DOHH2 (cell line): ENCODE data around the gene LRP10.

ENCODE experiments used
- H3F3A ChIP-seq: fragments of 200-600 bp; sonication (generic), shearing (Covaris generic); 2 replicates; pipeline ENCODE4 v1.6.0; 2016; ENCODE audit warnings: antibody characterized with exemption, mild to moderate bottlenecking; ENCODE audit not compliant: control insufficient read depth, insufficient read depth
- H3K27ac ChIP-seq: fragments of 200-600 bp; sonication (generic); 2 replicates; pipeline ENCODE4 v1.5.1; 2014; ENCODE audit warnings: low read depth, mild to moderate bottlenecking, low read length, moderate library complexity
- H3K27me3 ChIP-seq: fragments of 200-600 bp; sonication (generic); 2 replicates; pipeline ENCODE4 v1.6.1; 2014; ENCODE audit warnings: mild to moderate bottlenecking, low read length, mixed read lengths; ENCODE audit not compliant: control insufficient read depth
- H3K36me3 ChIP-seq: fragments of 200-600 bp; sonication (generic); 2 replicates; pipeline ENCODE4 v1.6.1; 2014; ENCODE audit warnings: mild to moderate bottlenecking, low read length, moderate library complexity, mixed read lengths; ENCODE audit not compliant: control insufficient read depth
- H3K4me1 ChIP-seq: fragments of 200-600 bp; sonication (generic); 2 replicates; pipeline ENCODE4 v1.6.1; 2014; ENCODE audit warnings: mild to moderate bottlenecking, low read length, mixed read lengths; ENCODE audit not compliant: control insufficient read depth
- H3K4me2 ChIP-seq: fragments of 200-600 bp; sonication (generic); 2 replicates; pipeline ENCODE4 v1.6.0; 2014; ENCODE audit warnings: mild to moderate bottlenecking, low read length, moderate library complexity
- H3K4me3 ChIP-seq: fragments of 200-600 bp; sonication (generic); 2 replicates; pipeline ENCODE4 v1.5.1; 2014; ENCODE audit warnings: mild to moderate bottlenecking, low read length, mixed read lengths
- H3K79me2 ChIP-seq: fragments of 200-600 bp; sonication (generic); 2 replicates; pipeline ENCODE4 v1.6.1; 2014; ENCODE audit warnings: mild to moderate bottlenecking, low read length, mixed read lengths; ENCODE audit not compliant: control insufficient read depth
- H3K9me2 ChIP-seq: fragments of 200-600 bp; sonication (generic); replicated peaks from 2 replicates; pipeline ENCODE4 v1.6.1; 2014; ENCODE audit warnings: mild to moderate bottlenecking, low read length, mixed read lengths; ENCODE audit not compliant: control insufficient read depth
- H3K9me3 ChIP-seq: fragments of 200-600 bp; sonication (generic); 2 replicates; pipeline ENCODE4 v1.6.1; 2014; ENCODE audit warnings: antibody characterized with exemption, low read length, mixed read lengths; ENCODE audit not compliant: control insufficient read depth, insufficient read depth
- H4K20me1 ChIP-seq: fragments of 200-600 bp; sonication (generic); 2 replicates; pipeline ENCODE4 v1.6.0; 2014; ENCODE audit warnings: low read depth, mild to moderate bottlenecking, antibody characterized with exemption, low read length, moderate library complexity; ENCODE audit not compliant: control insufficient read depth, insufficient read depth
- CTCF ChIP-seq: fragments of 200-600 bp; sonication (generic); IDR thresholded peaks from one replicate; pipeline ENCODE4 v1.5.1; 2014; ENCODE audit warnings: antibody characterized with exemption, mild to moderate bottlenecking, low read depth, low read length; ENCODE audit not compliant: poor library complexity, severe bottlenecking
- EZH2phosphoT487 ChIP-seq: fragments of 200-600 bp; sonication (generic); IDR thresholded peaks from 2 replicates; pipeline ENCODE4 v1.6.1; 2017; ENCODE audit warnings: borderline replicate concordance, mild to moderate bottlenecking, antibody characterized with exemption, low read length, moderate library complexity, mixed read lengths

The LRP10 gene

DNA sequence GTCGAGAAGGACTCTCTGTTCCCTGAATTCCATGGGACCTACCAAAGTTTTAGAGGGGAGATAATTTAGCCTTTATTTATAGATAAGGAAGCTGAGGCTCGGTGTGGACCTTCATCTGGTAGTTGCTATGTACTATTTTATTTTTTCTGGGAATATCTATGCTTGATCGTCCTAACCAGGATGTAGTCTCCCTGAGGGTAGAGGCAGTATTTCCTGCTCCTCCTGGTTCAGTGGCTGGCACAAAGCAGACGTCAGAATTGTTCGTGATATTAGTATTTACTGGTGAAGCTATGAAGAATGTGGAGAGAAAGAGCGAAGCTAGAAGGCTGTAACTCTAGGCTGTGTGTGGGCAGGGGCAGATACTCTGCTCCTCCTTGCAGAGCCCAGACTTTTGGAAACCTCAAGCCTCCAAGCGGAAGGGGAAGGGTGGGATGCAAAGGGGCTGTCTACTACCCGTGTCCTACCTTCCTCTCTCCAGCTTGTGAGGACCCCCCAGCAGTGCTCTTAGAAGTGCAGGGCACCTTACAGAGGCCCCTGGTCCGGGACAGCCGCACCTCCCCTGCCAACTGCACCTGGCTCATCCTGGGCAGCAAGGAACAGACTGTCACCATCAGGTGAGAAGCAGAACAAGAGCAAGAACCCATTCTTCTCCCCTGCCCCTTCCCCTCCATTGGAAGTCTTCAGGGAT is 1.4 kb downstream of the LRP10 start:
- peak overlapping the region; percentile 93 for H3K4me2 ChIP-seq

DNA sequence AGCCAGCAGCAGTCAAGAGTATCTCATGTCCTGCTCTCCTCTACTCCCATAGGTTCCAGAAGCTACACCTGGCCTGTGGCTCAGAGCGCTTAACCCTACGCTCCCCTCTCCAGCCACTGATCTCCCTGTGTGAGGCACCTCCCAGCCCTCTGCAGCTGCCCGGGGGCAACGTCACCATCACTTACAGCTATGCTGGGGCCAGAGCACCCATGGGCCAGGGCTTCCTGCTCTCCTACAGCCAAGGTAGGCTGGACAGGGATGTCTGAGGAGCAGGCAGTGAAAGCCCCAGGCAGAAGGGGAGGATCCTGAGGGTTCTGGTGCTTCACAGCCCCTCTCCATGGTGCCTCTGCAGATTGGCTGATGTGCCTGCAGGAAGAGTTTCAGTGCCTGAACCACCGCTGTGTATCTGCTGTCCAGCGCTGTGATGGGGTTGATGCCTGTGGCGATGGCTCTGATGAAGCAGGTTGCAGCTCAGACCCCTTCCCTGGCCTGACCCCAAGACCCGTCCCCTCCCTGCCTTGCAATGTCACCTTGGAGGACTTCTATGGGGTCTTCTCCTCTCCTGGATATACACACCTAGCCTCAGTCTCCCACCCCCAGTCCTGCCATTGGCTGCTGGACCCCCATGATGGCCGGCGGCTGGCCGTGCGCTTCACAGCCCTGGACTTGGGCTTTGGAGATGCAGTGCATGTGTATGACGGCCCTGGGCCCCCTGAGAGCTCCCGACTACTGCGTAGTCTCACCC is 3.6 kb downstream of the LRP10 start:
- H3K4me2 ChIP-seq, result no peak overlapping the region
- H3K36me3 ChIP-seq, result peaks cover 64% of the 10 kb centered on the region
- peaks cover 21% of the 10 kb centered on the region for H3K79me2 ChIP-seq
- no peak overlapping the region for H3K27ac ChIP-seq
- TF ChIP-seq EZH2phosphoT487, result no peak
- no peak for TF ChIP-seq CTCF
- H3K9me3 ChIP-seq, result no peaks in the 10 kb centered on the region
- peaks cover 11% of the 10 kb centered on the region for H3F3A ChIP-seq
- H3K9me2 ChIP-seq, result no peaks in the 10 kb centered on the region
- no peak overlapping the region for H3K4me3 ChIP-seq
- peaks cover 6% of the 10 kb centered on the region for H4K20me1 ChIP-seq
- H3K4me1 ChIP-seq, result peaks cover 24% of the 10 kb centered on the region
- H3K27me3 ChIP-seq, result no peaks in the 10 kb centered on the region

More for the DNA sequence above, 1.4 kb downstream of the LRP10 start:
- Histone ChIP-seq H3K4me3 (peak overlapping the region; percentile 97), H3F3A (peaks cover 11% of the 10 kb centered on the region), H3K4me1 (peaks cover 29% of the 10 kb centered on the region), H3K36me3 (peaks cover 58% of the 10 kb centered on the region), H3K27me3 (no peaks in the 10 kb centered on the region), H3K9me2 (no peaks in the 10 kb centered on the region), H3K27ac (peak overlapping the region; percentile 95), H3K9me3 (no peaks in the 10 kb centered on the region), H3K79me2 (peaks cover 21% of the 10 kb centered on the region), H4K20me1 (peaks cover 6% of the 10 kb centered on the region)
- TF ChIP-seq EZH2phosphoT487, result no peak
- peak; percentile 37 for TF ChIP-seq CTCF

DNA sequence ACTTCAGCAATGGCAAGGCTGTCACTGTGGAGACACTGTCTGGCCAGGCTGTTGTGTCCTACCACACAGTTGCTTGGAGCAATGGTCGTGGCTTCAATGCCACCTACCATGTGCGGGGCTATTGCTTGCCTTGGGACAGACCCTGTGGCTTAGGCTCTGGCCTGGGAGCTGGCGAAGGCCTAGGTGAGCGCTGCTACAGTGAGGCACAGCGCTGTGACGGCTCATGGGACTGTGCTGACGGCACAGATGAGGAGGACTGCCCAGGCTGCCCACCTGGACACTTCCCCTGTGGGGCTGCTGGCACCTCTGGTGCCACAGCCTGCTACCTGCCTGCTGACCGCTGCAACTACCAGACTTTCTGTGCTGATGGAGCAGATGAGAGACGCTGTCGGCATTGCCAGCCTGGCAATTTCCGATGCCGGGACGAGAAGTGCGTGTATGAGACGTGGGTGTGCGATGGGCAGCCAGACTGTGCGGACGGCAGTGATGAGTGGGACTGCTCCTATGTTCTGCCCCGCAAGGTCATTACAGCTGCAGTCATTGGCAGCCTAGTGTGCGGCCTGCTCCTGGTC is 4.3 kb downstream of the LRP10 start:
- H3K4me3 ChIP-seq, result no peak overlapping the region
- no peaks in the 10 kb centered on the region for H3K27me3 ChIP-seq
- peaks cover 17% of the 10 kb centered on the region for H3K4me1 ChIP-seq
- H3F3A ChIP-seq, result peaks cover 6% of the 10 kb centered on the region
- H4K20me1 ChIP-seq, result peaks cover 6% of the 10 kb centered on the region
- H3K36me3 ChIP-seq, result peaks cover 64% of the 10 kb centered on the region
- no peak overlapping the region for H3K4me2 ChIP-seq
- TF ChIP-seq EZH2phosphoT487, result no peak
- no peak for TF ChIP-seq CTCF
- H3K9me3 ChIP-seq, result no peaks in the 10 kb centered on the region
- H3K79me2 ChIP-seq, result peaks cover 21% of the 10 kb centered on the region
- H3K9me2 ChIP-seq, result no peaks in the 10 kb centered on the region
- H3K27ac ChIP-seq, result no peak overlapping the region
